PC-9 (cell line): Measurements from ENCODE around the gene ZSCAN1. TPM values are rescaled to one million over a fixed set of nuclear protein-coding genes. Genes with fewer than 3 reads are reported as not detected.
A peak's percentile ranks its signal among the peaks of the same experiment; 100 is the strongest.

Experiments
- BruUV-seq: library from RNA; stranded (reverse); fragments of 400-500 nt; replicated peaks from 2 replicates; lab custom pipeline; 2021; lab: Mats Ljungman, UMichigan
- CTCF ChIA-PET: fragments of 300-600 bp; sonication (Branson Sonifier 250); formaldehyde crosslinking; loops from one replicate; lab custom pipeline; 2022; ENCODE audit warnings: antibody characterized with exemption; lab: Charles Lee
- POLR2A ChIA-PET: fragments of 300-600 bp; sonication (Branson Sonifier 250); formaldehyde crosslinking; loops from one replicate; lab custom pipeline; 2022; ENCODE audit warnings: antibody characterized with exemption; ENCODE audit not compliant: unreplicated experiment; lab: Charles Lee
- DNase-seq, 2 experiments: peaks; one replicate each; pipeline versions ENCODE4 v3.0.0 to v3.0.0-alpha.2; 2015 to 2022; ENCODE audit warnings: mixed read lengths in 1 of 2
- H2AFZ ChIP-seq: fragments of 200-600 bp; sonication (generic); 2 replicates; pipeline ENCODE4 v1.8.1; 2017; ENCODE audit warnings: antibody characterized with exemption
- H3F3A ChIP-seq: fragments of 200-600 bp; sonication (generic); 2 replicates; pipeline ENCODE4 v1.8.1; 2017; ENCODE audit warnings: antibody characterized with exemption, mild to moderate bottlenecking, low read depth; ENCODE audit not compliant: insufficient read depth
- H3K27ac ChIP-seq: fragments of 200-600 bp; sonication (generic); 2 replicates; pipeline ENCODE4 v1.6.1; 2016; ENCODE audit warnings: mixed run types
- H3K27me3 ChIP-seq: fragments of 200-600 bp; sonication (generic); 2 replicates; pipeline ENCODE4 v1.6.1; 2016; ENCODE audit warnings: low read depth, mixed run types; ENCODE audit not compliant: insufficient read depth
- H3K36me3 ChIP-seq: fragments of 200-600 bp; sonication (generic); 2 replicates; pipeline ENCODE4 v1.6.1; 2016; ENCODE audit warnings: low read depth, mixed run types
- H3K4me1 ChIP-seq: fragments of 200-600 bp; sonication (generic); replicated peaks from 2 replicates; pipeline ENCODE4 v1.6.1; 2016; ENCODE audit warnings: mixed run types; ENCODE audit not compliant: insufficient read depth
- H3K4me2 ChIP-seq: fragments of 200-600 bp; sonication (generic); 2 replicates; pipeline ENCODE4 v1.6.1; 2017; ENCODE audit warnings: mixed run types
- H3K4me3 ChIP-seq: fragments of 200-600 bp; sonication (generic); 2 replicates; pipeline ENCODE4 v1.6.1; 2016; ENCODE audit warnings: mixed run types
- H3K79me2 ChIP-seq: fragments of 200-600 bp; sonication (generic); 2 replicates; pipeline ENCODE4 v1.6.1; 2017; ENCODE audit warnings: low read depth, mixed run types
- H3K9me2 ChIP-seq: fragments of 200-600 bp; sonication (generic); 2 replicates; pipeline ENCODE4 v1.8.1; 2017; ENCODE audit warnings: mild to moderate bottlenecking; ENCODE audit not compliant: insufficient read depth
- H3K9me3 ChIP-seq: fragments of 200-600 bp; sonication (generic); 2 replicates; pipeline ENCODE4 v1.8.1; 2016; ENCODE audit warnings: low read depth; ENCODE audit not compliant: insufficient read depth
- H4K20me1 ChIP-seq: fragments of 200-600 bp; sonication (generic); 2 replicates; pipeline ENCODE4 v1.8.1; 2017; ENCODE audit not compliant: insufficient read depth
- CTCF ChIP-seq: fragments of 200-600 bp; sonication (generic); conservative IDR thresholded peaks from 2 replicates; pipeline ENCODE4 v1.6.1; 2017; ENCODE audit warnings: mixed run types, antibody characterized with exemption, mild to moderate bottlenecking, moderate library complexity
- EZH2 ChIP-seq: fragments of 200-600 bp; sonication (generic); IDR thresholded peaks from 2 replicates; pipeline ENCODE4 v1.8.0; 2017; ENCODE audit warnings: antibody characterized with exemption, low read depth
- intact Hi-C: fragments of 100-400 bp; cut with micrococcal nuclease; formaldehyde crosslinking; loops from one replicate; pipeline ENCODE4 v1.10.0; 2022; ENCODE audit not compliant: unreplicated experiment
- total RNA-seq: library from RNA; stranded (reverse); gene quantifications from 2 replicates; pipeline ENCODE4 v1.2.3, GENCODE V29; 2021

The ZSCAN1 gene
- total RNA-seq, 1 experiment from 2014 or later, result not detected

- no peaks in the 10 kb centered on the region for H3K79me2 ChIP-seq
- POLR2A ChIA-PET, result no interaction called here
- no peak for DNase-seq
- no peak overlapping the region for H3K4me3 ChIP-seq
- H3K27ac ChIP-seq, result no peak overlapping the region
- TF ChIP-seq CTCF (no peak), EZH2 (no peak)
- H3K36me3 ChIP-seq, result no peaks in the 10 kb centered on the region
- intact Hi-C loops, result loop anchor here (5.0 kb wide), 1 partner anchor 613 kb away; no protein-coding TSS in a partner anchor
- peaks cover 21% of the 10 kb centered on the region for H3K27me3 ChIP-seq
- H3K4me1 ChIP-seq, result no peaks in the 10 kb centered on the region
- no TSS peak for BruUV-seq
- H4K20me1 ChIP-seq, result no peaks in the 10 kb centered on the region
- H2AFZ ChIP-seq, result no peak overlapping the region
- H3K9me3 ChIP-seq, result peaks cover 12% of the 10 kb centered on the region; the same call in 1 of the 2 replicates
- H3K4me2 ChIP-seq, result no peak overlapping the region
- CTCF ChIA-PET, result no interaction called here
- no peaks in the 10 kb centered on the region for H3K9me2 ChIP-seq
- no peaks in the 10 kb centered on the region for H3F3A ChIP-seq
Measured at GRCh38 chr19:58020129-58020528, 13.7 kb upstream of the ZSCAN1 start.

GRCh38 chr19:58021541-58022282, 12.1 kb upstream of the ZSCAN1 start:
- Histone ChIP-seq H3F3A (no peaks in the 10 kb centered on the region), H3K9me2 (no peaks in the 10 kb centered on the region), H2AFZ (0 out of 2 replicates have a peak overlapping the region, but pooled peaks have one; percentile 33), H3K79me2 (no peaks in the 10 kb centered on the region), H3K27ac (no peak overlapping the region), H3K4me1 (no peaks in the 10 kb centered on the region), H4K20me1 (no peaks in the 10 kb centered on the region), H3K27me3 (peaks cover 18% of the 10 kb centered on the region), H3K4me3 (no peak overlapping the region), H3K9me3 (peaks cover 19% of the 10 kb centered on the region), H3K4me2 (no peak overlapping the region), H3K36me3 (no peaks in the 10 kb centered on the region)
- intact Hi-C loops, result loop anchor here (5.0 kb wide), 1 partner anchor 614 kb away; no protein-coding TSS in a partner anchor
- ChIA-PET CTCF (interaction anchor here (0.6 kb wide), 1 partner anchor 1852 kb away, joined by 7 read pairs; no protein-coding TSS in a partner anchor), POLR2A (no interaction called here)
- BruUV-seq, result no TSS peak
- peak; percentile 23 to 41 for DNase-seq
- TF ChIP-seq CTCF (peak; percentile 59), EZH2 (no peak)

GRCh38 chr19:58022283-58022660, 11.6 kb upstream of the ZSCAN1 start:
- no peaks in the 10 kb centered on the region for H4K20me1 ChIP-seq
- BruUV-seq, result no TSS peak
- H3K4me1 ChIP-seq, result no peaks in the 10 kb centered on the region
- H3K9me2 ChIP-seq, result no peaks in the 10 kb centered on the region
- peaks cover 19% of the 10 kb centered on the region for H3K9me3 ChIP-seq
- CTCF ChIA-PET, result interaction anchor here (0.6 kb wide), 1 partner anchor 1853 kb away, joined by 7 read pairs; no protein-coding TSS in a partner anchor
- H2AFZ ChIP-seq, result 0 out of 2 replicates have a peak overlapping the region, but pooled peaks have one; percentile 33
- no peaks in the 10 kb centered on the region for H3F3A ChIP-seq
- peaks cover 12% of the 10 kb centered on the region; the same call in 1 of the 2 replicates for H3K27me3 ChIP-seq
- no peaks in the 10 kb centered on the region for H3K79me2 ChIP-seq
- POLR2A ChIA-PET, result no interaction called here
- no peak; the same call in 1 of the 2 replicates for TF ChIP-seq CTCF
- TF ChIP-seq EZH2, result no peak
- H3K36me3 ChIP-seq, result no peaks in the 10 kb centered on the region
- no peak for DNase-seq
- H3K4me2 ChIP-seq, result no peak overlapping the region
- intact Hi-C loops, result loop anchor here (5.0 kb wide), 1 partner anchor 615 kb away; no protein-coding TSS in a partner anchor
- no peak overlapping the region for H3K27ac ChIP-seq
- no peak overlapping the region for H3K4me3 ChIP-seq
